GM21528 (cell line): ENCODE results near the gene ZFP91.

Experiments
- ATAC-seq: cut with Tn5 transposase; IDR thresholded peaks from one replicate; pipeline ENCODE4 v1.9.1; 2021; ENCODE audit warnings: mild to moderate bottlenecking, moderate library complexity; ENCODE audit not compliant: unreplicated experiment, low FRiP score

ZFP91 gene

GRCh38 chr11:58658623-58659022 lies 79.8 kb downstream of the ZFP91 start:
- ATAC-seq: no peak

DNA sequence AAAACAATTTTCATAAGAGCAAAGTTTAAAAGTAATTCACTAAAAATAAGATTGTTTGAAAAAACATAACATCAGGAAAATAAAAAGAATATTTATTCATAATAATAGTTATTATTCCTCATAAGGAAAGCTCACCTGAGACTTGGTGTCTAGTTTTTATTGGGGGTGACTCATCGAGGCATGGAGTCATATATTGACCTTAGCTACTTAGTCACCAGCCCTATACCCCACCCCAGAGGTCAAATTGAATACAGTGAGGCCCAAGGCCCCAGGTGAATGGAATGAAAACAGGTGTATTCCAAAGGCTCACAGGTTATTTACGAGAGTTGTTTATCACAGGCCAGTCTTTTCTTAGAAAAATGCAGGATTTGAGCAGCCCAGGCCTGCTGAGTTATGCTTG lies 80.5 kb downstream of the ZFP91 start:
- no peak for ATAC-seq

DNA sequence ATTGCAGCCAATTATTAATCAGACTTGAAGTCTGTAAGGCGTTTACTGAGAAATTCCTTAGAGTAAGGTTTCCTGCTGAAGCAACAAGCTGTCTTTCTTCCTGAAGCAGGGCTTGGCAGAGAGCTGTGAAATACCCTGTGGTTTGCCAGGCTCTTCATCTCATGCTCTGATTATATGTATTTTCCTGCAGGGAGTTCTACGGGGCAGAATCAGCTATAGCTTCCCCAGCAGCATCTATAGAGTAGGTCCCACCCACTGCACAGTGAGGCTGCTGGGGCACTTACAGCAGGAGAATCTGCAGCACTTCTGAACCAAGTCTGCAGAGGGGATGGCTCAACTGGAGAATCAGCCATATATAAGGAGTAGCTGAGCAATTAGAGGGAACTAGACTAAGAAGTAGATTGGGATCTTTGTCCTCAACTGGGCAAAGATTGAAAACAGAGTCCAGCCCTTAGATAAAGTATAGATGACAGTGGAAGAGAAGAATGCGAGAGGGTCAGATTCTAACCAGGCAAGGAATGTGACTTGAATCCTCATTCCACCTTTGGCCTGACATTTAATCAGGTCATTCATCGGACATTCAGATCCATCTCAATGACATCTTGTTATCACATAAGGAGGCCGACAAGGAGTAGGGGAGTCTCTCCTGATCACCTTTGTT lies 81.2 kb downstream of the ZFP91 start:
- ATAC-seq: no peak
